ENCODE measurements around the gene PTPRG.

The PTPRG gene

DNA sequence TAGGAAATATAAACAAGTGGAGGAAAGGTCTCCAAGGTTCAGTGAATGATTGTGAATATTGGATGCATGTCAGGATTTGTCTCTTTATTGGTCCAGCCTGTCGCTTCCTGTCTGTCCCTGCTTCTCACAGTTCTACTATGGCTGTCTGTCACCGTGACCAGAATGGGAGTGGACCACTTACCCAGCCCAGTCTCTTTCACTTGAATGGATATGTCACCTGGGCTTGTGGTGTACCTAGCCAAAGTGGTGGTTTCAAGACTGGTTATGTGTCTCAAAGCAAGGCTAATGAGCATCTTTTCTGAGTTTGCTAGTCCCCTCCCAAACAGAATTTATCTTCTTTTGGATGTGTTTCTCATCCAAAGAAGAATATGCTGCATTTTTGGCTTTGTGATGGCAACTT lies 231.7 kb downstream of the PTPRG start:
- no peak overlapping the region for H3K4me3 Mint-ChIP-seq
- no peak for DNase-seq (ENCODE audit: low spot score in 2 of 2)
- peaks cover 8% of the 10 kb centered on the region for H3K4me1 Mint-ChIP-seq
- H3K9me3 Mint-ChIP-seq: no peaks in the 10 kb centered on the region
- no peaks in the 10 kb centered on the region for H3K27me3 Mint-ChIP-seq
- ATAC-seq (ENCODE audit: low read depth): no peak
- H3K36me3 Mint-ChIP-seq: no peaks in the 10 kb centered on the region
- no peak overlapping the region for H3K27ac Mint-ChIP-seq

DNA sequence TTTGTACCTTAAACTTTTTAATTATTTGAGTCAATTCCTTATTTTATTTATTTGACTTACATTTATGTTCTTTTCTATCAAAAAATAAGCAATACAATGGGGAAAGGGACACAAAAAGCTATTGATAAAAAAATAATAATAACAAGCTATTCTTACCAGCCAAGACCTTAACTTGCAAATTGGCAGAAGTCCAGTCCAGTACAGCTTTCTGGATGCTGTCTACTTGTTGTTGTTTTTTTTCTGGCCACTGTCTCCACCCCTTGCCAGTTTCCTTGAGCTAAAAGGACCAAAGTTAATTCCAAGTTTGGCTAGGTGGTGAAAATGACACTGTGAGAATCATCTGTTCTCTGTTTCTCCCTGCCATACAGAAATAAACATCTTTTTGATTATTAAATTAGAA lies 232.2 kb downstream of the PTPRG start:
- no peaks in the 10 kb centered on the region for H3K27me3 Mint-ChIP-seq
- no peak overlapping the region for H3K27ac Mint-ChIP-seq
- H3K36me3 Mint-ChIP-seq: no peaks in the 10 kb centered on the region
- H3K4me3 Mint-ChIP-seq: no peak overlapping the region
- H3K4me1 Mint-ChIP-seq: peaks cover 8% of the 10 kb centered on the region
- DNase-seq (ENCODE audit: low spot score in 2 of 2) (no peak), ATAC-seq (ENCODE audit: low read depth) (no peak)
- no peaks in the 10 kb centered on the region for H3K9me3 Mint-ChIP-seq

DNA sequence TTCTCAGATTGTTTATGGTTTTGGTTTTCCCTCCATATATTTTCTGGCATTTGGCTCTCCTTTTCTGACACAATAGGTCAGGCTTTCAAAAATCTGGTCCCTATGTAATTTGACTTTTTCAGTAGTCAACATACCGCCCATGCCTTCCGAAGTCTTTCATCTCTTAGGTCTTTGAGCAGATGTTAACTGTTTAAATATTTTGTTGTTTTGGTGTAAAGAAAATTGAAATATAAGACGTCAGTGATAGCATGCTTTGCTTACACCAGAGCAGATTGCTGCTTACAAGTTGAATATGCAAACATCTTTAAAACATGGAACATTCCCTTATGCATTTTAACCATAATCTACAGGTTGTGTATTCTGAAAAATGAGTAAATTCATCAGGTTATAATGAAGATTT lies 233.0 kb downstream of the PTPRG start:
- H3K4me1 Mint-ChIP-seq: peaks cover 8% of the 10 kb centered on the region
- H3K4me3 Mint-ChIP-seq: no peak overlapping the region
- no peaks in the 10 kb centered on the region for H3K36me3 Mint-ChIP-seq
- ATAC-seq (ENCODE audit: low read depth) (no peak), DNase-seq (ENCODE audit: low spot score in 2 of 2) (no peak)
- H3K27ac Mint-ChIP-seq: no peak overlapping the region
- no peaks in the 10 kb centered on the region for H3K9me3 Mint-ChIP-seq
- no peaks in the 10 kb centered on the region for H3K27me3 Mint-ChIP-seq

DNA sequence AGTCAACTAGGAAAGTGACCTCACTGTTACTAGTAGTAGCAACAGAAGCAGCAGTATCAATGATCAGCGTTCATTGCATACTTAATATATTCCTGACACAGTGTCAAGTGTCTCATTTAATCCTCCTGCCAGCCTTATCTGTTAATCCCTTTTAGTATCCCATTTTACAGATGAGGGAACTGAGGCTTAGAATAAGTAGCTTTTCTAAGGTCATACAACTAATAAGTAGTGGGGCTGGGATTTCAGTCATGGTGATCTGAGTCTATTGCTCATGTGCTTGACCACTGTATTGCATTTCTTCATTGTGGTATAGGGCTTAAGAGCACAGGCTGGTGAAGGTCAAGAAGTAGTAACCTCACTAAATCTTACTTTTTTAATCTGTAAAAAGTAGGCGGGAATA lies 233.6 kb downstream of the PTPRG start:
- Mint-ChIP-seq H3K27ac (no peak overlapping the region), H3K36me3 (no peaks in the 10 kb centered on the region), H3K4me1 (peaks cover 3% of the 10 kb centered on the region), H3K4me3 (no peak overlapping the region), H3K9me3 (no peaks in the 10 kb centered on the region), H3K27me3 (no peaks in the 10 kb centered on the region)
- DNase-seq (ENCODE audit: low spot score in 2 of 2) (no peak), ATAC-seq (ENCODE audit: low read depth) (no peak)

DNA sequence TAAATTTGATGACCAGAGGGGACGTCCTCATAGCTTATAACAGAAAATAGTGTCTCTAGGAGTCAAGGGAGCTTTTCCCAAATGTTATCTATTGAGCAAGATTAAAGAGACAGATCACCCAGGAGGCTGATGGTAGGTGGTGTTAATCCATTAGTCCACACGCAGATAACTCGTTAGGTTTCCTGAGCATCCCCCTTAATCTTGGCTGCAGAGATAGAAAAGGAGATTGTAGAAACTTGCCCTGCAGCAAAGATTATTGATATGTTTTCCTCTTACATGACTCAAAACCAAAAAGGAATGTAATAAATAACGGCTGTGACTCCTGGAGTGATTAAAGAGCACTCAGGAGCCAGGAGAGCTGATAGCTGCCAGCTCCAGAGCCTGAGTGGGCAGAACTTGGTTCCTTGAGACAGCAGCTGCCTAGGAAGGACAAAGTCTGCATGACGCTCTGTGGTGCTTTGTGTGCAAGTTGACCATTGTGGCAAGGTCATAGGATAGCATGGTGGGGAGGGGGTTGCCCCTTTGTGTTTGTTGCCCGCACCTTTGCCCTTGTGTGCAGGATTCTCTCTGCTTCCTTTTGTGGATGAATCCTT lies 234.8 kb downstream of the PTPRG start:
- Mint-ChIP-seq H3K36me3 (peaks cover 1% of the 10 kb centered on the region), H3K4me1 (no peaks in the 10 kb centered on the region), H3K9me3 (no peaks in the 10 kb centered on the region), H3K27ac (no peak overlapping the region), H3K27me3 (no peaks in the 10 kb centered on the region), H3K4me3 (no peak overlapping the region)
- DNase-seq (ENCODE audit: low spot score in 2 of 2): no peak
- no peak for ATAC-seq (ENCODE audit: low read depth)

DNA sequence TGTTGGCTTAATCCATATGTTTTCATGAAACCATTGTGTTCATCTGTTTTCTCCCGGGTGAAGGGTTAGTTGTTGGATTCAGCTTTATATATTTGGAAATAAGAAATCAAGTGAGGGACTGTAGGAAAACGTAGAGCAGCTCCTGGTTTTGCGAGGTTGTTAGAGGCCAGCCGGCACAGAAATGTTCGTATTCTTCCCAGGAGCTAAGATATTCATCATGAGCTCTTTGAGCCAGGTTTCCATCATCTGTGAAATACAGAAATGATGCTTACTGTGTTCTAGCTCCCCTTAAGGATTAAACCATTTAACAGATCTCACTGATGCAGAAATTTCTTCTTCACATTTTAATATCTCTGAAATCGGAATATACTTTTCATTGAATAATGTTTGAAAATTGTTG lies 235.5 kb downstream of the PTPRG start:
- DNase-seq (ENCODE audit: low spot score in 2 of 2) (no peak), ATAC-seq (ENCODE audit: low read depth) (no peak)
- Mint-ChIP-seq H3K36me3 (peaks cover 1% of the 10 kb centered on the region), H3K9me3 (no peaks in the 10 kb centered on the region), H3K4me3 (no peak overlapping the region), H3K27ac (no peak overlapping the region), H3K4me1 (no peaks in the 10 kb centered on the region), H3K27me3 (no peaks in the 10 kb centered on the region)

DNA sequence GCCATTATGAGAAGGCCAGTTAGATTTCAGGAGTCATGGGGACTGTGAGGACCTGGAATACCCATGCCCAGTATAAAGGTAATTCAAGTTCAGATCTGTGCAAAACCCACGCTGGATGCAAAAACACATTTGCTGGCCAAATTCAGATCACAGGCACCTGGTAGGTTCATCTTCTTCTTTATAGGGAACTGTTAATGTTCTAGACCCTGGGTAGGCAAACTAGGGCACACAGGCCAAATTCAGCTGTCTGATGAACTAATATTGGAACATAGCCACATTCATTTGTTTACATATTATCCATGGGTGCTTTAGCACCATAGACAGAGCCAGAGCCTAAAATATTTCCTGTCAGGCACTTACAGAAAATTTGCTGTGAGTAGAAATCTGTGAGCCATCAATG lies 241.4 kb downstream of the PTPRG start:
- no peaks in the 10 kb centered on the region for H3K4me1 Mint-ChIP-seq
- no peaks in the 10 kb centered on the region for H3K27me3 Mint-ChIP-seq
- H3K4me3 Mint-ChIP-seq: no peak overlapping the region
- H3K9me3 Mint-ChIP-seq: no peaks in the 10 kb centered on the region
- no peak for ATAC-seq (ENCODE audit: low read depth)
- peaks cover 1% of the 10 kb centered on the region for H3K36me3 Mint-ChIP-seq
- no peak for DNase-seq (ENCODE audit: low spot score in 2 of 2)
- H3K27ac Mint-ChIP-seq: no peak overlapping the region

DNA sequence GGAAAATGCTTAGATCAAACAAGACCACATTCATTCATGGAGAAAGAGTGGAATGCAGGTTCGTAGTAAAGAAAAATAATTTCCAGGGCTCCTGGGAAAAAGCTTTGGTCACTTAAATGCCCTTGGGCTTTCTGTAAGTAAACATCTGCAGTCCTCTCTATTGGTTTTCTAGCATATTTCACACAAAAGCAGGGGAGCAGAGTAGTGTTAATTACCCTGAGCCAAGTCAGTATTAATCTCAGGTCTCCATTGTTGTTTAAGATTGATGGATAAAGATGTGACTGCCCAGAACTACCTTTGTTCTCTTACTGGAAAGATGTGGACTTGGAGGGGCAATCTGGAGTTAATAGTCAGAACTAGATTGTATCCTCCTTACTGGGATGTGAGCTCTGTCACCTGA lies 242.6 kb downstream of the PTPRG start:
- Mint-ChIP-seq H3K4me3 (no peak overlapping the region), H3K27me3 (no peaks in the 10 kb centered on the region), H3K4me1 (no peaks in the 10 kb centered on the region), H3K9me3 (no peaks in the 10 kb centered on the region), H3K27ac (no peak overlapping the region), H3K36me3 (peaks cover 1% of the 10 kb centered on the region)
- ATAC-seq (ENCODE audit: low read depth) (no peak), DNase-seq (ENCODE audit: low spot score in 2 of 2) (no peak)

DNA sequence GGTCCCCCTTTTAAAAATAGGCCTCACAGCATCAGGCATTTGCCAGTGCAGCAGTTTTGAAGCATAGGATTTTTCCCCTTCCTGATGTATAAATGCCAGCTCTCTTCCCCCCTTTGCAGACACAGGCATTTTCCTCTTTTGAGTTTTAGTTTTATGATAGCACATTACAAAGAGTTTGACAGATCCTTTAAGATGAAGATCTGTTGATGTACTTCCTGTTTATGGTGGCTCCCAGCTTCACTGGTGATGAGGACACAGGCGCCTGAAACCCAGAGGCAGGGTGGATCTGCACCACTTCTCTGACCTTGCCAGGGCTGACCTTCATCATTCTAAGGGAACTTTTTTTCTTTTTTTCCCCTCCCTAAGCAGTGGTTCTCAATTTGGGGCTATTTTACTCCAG lies 243.4 kb downstream of the PTPRG start:
- H3K27ac Mint-ChIP-seq: no peak overlapping the region
- H3K4me1 Mint-ChIP-seq: no peaks in the 10 kb centered on the region
- ATAC-seq (ENCODE audit: low read depth): no peak
- H3K4me3 Mint-ChIP-seq: no peak overlapping the region
- peaks cover 3% of the 10 kb centered on the region for H3K36me3 Mint-ChIP-seq
- H3K27me3 Mint-ChIP-seq: no peaks in the 10 kb centered on the region
- DNase-seq (ENCODE audit: low spot score in 2 of 2): no peak
- no peaks in the 10 kb centered on the region for H3K9me3 Mint-ChIP-seq

DNA sequence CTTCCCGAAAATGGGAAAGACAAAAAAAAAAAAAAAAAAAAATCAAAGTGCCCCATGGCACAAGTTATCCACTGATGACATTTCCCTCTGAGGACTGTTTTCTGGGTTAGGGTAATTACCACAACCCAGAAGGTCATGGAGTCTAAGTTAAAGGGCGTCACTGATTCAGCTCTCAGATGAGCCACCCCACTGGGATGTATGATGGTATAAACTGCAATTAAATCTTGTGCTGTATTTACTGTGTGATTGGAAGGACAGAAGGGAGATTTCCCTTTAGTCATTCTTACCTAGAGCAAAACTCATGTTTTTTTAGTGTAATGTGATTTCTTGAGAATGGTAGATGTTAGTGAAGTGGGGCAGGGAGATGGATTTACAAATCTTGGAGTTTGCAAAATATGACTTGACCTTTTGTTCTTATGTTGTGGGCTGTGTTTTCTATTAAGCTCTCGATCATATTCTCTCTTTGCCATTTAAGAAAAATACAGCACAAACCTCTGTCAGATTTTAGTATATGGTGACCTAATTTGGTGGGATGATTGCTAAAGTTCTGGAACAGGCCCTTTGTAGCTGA lies 244.2 kb downstream of the PTPRG start:
- ATAC-seq (ENCODE audit: low read depth) (no peak), DNase-seq (ENCODE audit: low spot score in 2 of 2) (no peak)
- Mint-ChIP-seq H3K4me3 (no peak overlapping the region), H3K36me3 (peaks cover 1% of the 10 kb centered on the region), H3K27ac (no peak overlapping the region), H3K9me3 (no peaks in the 10 kb centered on the region), H3K27me3 (peaks cover 1% of the 10 kb centered on the region), H3K4me1 (no peaks in the 10 kb centered on the region)

DNA sequence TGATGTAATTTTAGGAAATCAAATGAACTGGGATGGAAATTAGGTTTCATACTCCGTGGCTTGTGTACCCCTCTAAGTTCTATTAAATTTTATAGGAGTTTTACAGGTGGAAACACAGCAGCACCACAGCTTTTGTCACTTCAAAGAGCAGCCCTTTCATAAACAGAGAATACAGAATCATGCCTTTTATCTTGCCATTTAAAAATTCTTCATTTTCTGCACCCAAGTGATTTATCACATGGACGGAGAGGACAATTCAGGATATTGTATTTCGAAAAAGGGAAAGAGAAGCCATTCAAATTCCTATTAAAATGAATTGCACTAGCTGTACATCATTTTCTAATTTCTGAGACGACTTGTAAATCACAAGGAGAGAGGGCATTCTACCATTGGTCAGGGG lies 245.4 kb downstream of the PTPRG start:
- DNase-seq (ENCODE audit: low spot score in 2 of 2): no peak
- no peak for ATAC-seq (ENCODE audit: low read depth)
- Mint-ChIP-seq H3K27ac (no peak overlapping the region), H3K36me3 (peaks cover 1% of the 10 kb centered on the region), H3K4me1 (no peaks in the 10 kb centered on the region), H3K9me3 (no peaks in the 10 kb centered on the region), H3K27me3 (peaks cover 1% of the 10 kb centered on the region), H3K4me3 (no peak overlapping the region)

DNA sequence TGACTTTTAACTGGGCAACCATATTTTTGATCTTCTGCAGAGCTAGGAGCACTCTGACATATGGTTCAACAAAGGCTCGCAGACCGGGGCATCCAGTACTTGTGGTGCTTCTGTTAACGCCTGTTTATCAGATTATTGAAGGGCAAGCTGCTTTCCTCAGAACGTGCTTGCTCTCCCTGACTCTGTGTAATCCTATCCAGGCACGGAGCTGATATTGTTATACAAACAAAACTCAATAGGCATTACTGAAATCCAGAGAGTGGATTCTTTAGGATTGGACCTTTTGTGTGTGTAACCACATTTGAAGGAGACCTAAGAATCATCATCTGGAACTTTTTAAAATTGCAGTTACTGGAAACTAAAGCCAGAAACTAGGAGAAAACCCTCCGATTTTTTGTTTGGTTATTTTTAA lies 246.5 kb downstream of the PTPRG start:
- Mint-ChIP-seq H3K9me3 (no peaks in the 10 kb centered on the region), H3K36me3 (peaks cover 1% of the 10 kb centered on the region), H3K4me3 (no peak overlapping the region)

DNA sequence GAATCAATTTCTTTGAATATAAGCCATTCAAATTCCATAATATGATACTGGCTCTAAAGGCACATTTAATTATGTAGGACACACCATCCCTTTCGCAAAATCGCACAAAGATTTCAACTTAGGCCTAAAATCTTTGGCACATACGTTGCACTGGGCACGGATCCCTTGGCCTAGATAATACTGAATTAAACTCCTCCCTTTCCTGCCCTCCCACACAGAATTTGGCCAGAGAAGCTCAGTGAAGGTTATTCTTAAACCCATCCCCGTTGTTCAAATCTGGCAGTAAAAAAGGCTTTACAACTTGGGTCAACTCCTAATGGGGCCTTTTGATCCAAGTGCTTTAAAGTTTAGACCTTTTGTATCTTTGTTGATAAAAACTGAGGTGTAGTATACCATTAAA lies 247.2 kb downstream of the PTPRG start:
- Mint-ChIP-seq H3K4me1 (no peaks in the 10 kb centered on the region), H3K36me3 (peaks cover 1% of the 10 kb centered on the region), H3K9me3 (no peaks in the 10 kb centered on the region), H3K27me3 (peaks cover 1% of the 10 kb centered on the region), H3K4me3 (no peak overlapping the region), H3K27ac (no peak overlapping the region)
- ATAC-seq (ENCODE audit: low read depth) (no peak), DNase-seq (ENCODE audit: low spot score in 2 of 2) (no peak)

More for the DNA sequence above, 246.5 kb downstream of the PTPRG start:
- H3K27ac Mint-ChIP-seq: no peak overlapping the region
- peaks cover 1% of the 10 kb centered on the region for H3K27me3 Mint-ChIP-seq
- DNase-seq (ENCODE audit: low spot score in 2 of 2): no peak
- no peaks in the 10 kb centered on the region for H3K4me1 Mint-ChIP-seq
- ATAC-seq (ENCODE audit: low read depth): no peak

DNA sequence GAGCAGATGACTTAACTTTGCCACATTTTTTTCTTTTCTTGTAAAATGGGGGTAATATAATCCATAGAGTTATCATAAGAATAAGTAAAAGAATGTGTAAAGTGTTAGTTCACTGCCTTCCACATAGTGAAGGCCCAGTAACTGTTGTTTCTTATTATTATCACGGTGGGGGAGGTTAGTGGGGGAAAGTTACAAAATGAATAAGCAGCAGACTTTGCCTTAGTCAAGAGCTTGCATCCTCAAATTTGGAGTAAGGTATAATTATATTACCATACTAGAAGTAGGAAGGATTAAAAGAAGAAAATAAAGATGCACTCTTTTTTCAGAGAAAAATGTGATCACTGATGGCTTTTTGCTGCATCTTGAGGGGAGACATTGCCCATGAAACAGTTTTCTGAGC lies 247.6 kb downstream of the PTPRG start:
- H3K27me3 Mint-ChIP-seq: peaks cover 1% of the 10 kb centered on the region
- H3K36me3 Mint-ChIP-seq: peaks cover 1% of the 10 kb centered on the region

DNA sequence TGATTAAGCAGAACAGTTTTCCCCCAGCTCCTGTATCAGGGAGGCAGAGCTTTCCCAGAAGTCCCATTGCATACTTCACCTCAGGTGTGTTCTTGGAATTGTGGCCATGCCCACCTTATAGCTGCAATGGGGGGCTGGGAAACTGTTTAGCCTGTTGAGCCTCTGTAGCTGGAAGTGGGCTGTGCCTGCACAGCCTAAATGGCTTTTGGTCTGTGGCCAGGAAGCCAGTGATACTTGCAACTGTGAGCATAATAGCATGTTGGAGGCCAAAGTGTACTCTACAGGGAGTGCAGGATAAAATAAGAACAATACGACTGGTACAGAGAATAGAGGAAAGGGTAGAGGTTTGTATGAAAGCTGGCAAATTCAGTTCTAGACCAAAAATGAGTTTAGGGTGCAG lies 248.5 kb downstream of the PTPRG start:
- peaks cover 1% of the 10 kb centered on the region for H3K36me3 Mint-ChIP-seq
- H3K27me3 Mint-ChIP-seq: peaks cover 1% of the 10 kb centered on the region
- H3K4me1 Mint-ChIP-seq: no peaks in the 10 kb centered on the region
- no peaks in the 10 kb centered on the region for H3K9me3 Mint-ChIP-seq
- DNase-seq (ENCODE audit: low spot score in 2 of 2) (no peak), ATAC-seq (ENCODE audit: low read depth) (no peak)
- H3K4me3 Mint-ChIP-seq: no peak overlapping the region
- no peak overlapping the region for H3K27ac Mint-ChIP-seq

More for the DNA sequence above, 247.6 kb downstream of the PTPRG start:
- Mint-ChIP-seq H3K4me3 (no peak overlapping the region), H3K27ac (no peak overlapping the region), H3K4me1 (no peaks in the 10 kb centered on the region), H3K9me3 (no peaks in the 10 kb centered on the region)
- no peak for ATAC-seq (ENCODE audit: low read depth)
- DNase-seq (ENCODE audit: low spot score in 2 of 2): no peak
